Bronchial epithelial cell (primary cell): ENCODE results near the gene TMEM259. TPM values are rescaled to one million over a fixed set of nuclear protein-coding genes. Genes with fewer than 3 reads are reported as not detected.

ENCODE experiments used
- DNase-seq: peaks from one replicate; pipeline ENCODE4 v3.0.0-alpha.2; 2010; ENCODE audit warnings: low read depth
- FAIRE-seq: peaks from 2 replicates; lab custom pipeline; 2011; peaks lifted over from hg19 to GRCh38; lab: Jason Lieb, UNC
- H3K27me3 ChIP-seq: 2 replicates; pipeline ENCODE4 v1.5.1; 2011; ENCODE audit warnings: low read length; ENCODE audit not compliant: control insufficient read depth, insufficient read depth
- H3K36me3 ChIP-seq: 2 replicates; pipeline ENCODE4 v1.5.1; 2011; ENCODE audit warnings: low read length; ENCODE audit not compliant: control insufficient read depth, insufficient read depth
- H3K4me3 ChIP-seq: 2 replicates; pipeline ENCODE4 v1.5.1; 2011; ENCODE audit warnings: mild to moderate bottlenecking, low read depth, low read length, control low read depth
- total RNA-seq: library from RNA; depleted of rRNA; stranded (reverse); fragments of >200 nt; gene quantifications from 2 replicates; pipeline ENCODE4 v1.2.1, GENCODE V29; 2014
- TF ChIP-seq, protein P1 (sequence below): IDR thresholded peaks from 2 replicates; pipeline ENCODE4 v1.5.1; 2011; ENCODE audit warnings: mild to moderate bottlenecking, moderate library complexity, low read length, control low read depth, inconsistent platforms; ENCODE audit not compliant: insufficient read depth, severe bottlenecking

TMEM259 gene
- total RNA-seq, 1 donor from 2014 or later, result 54.8 TPM

DNA sequence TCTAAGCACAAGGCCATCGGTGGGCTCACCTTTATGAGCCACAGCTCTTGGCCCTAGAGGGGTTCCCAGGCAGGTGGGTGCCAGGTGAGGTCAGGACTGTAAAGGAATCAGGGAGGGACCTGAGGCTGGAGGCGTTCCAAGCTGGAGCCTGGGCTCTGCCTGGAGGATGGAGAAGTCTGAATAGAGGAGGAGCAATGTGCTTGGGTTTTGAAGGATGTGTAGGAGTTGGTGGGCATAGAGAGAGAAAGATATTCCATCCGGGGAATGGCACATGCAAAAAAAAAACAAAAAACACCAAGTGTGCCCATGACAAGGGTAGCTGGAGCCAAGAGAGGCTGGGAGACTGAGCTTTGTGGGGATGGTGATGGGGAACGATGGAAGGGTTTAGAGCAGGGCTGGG is 18.3 kb downstream of the TMEM259 start:
- peaks cover 10% of the 10 kb centered on the region for H3K27me3 ChIP-seq
- no peak for FAIRE-seq

DNA sequence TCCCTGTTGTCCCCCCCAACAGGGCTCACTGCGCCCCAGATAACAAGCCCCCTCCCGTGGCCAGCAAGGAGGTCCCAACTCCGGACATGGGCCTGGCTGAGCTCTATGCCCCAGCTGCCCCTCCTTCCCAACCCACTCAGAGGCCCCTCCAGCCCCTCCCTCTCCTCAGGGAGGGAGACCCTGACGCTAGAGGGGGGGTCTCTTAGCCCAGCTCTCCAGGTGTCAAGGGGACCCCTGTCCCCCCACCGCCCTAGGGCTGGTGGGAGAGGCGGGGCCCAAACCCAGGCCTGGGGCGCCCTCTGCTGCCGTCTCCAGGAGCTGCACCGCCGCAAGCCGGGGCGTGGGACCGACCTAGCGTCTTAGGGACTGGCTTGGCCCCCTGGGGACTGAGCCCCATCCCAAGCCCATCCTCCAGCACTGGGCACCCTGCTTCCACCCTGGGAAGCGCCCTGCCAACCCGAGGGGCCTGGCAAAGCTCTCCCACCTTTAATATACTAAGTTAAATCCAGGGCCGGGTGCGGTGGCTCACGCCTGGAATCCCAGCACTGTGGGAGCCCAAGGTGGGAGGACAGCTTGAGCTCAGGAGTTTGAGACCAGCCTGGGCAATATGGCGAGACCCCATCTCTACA is 19.3 kb downstream of the TMEM259 start:
- peaks cover 12% of the 10 kb centered on the region for H3K27me3 ChIP-seq
- TF ChIP-seq, protein P1, sequence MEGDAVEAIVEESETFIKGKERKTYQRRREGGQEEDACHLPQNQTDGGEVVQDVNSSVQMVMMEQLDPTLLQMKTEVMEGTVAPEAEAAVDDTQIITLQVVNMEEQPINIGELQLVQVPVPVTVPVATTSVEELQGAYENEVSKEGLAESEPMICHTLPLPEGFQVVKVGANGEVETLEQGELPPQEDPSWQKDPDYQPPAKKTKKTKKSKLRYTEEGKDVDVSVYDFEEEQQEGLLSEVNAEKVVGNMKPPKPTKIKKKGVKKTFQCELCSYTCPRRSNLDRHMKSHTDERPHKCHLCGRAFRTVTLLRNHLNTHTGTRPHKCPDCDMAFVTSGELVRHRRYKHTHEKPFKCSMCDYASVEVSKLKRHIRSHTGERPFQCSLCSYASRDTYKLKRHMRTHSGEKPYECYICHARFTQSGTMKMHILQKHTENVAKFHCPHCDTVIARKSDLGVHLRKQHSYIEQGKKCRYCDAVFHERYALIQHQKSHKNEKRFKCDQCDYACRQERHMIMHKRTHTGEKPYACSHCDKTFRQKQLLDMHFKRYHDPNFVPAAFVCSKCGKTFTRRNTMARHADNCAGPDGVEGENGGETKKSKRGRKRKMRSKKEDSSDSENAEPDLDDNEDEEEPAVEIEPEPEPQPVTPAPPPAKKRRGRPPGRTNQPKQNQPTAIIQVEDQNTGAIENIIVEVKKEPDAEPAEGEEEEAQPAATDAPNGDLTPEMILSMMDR, result peak; percentile 88
- DNase-seq, result no peak
- no peak for FAIRE-seq
- H3K4me3 ChIP-seq, result no peak overlapping the region
- H3K36me3 ChIP-seq, result no peaks in the 10 kb centered on the region

More for the DNA sequence above, 18.3 kb downstream of the TMEM259 start:
- Histone ChIP-seq H3K36me3 (no peaks in the 10 kb centered on the region), H3K4me3 (no peak overlapping the region)
- TF ChIP-seq, protein P1, result no peak
- no peak for DNase-seq

DNA sequence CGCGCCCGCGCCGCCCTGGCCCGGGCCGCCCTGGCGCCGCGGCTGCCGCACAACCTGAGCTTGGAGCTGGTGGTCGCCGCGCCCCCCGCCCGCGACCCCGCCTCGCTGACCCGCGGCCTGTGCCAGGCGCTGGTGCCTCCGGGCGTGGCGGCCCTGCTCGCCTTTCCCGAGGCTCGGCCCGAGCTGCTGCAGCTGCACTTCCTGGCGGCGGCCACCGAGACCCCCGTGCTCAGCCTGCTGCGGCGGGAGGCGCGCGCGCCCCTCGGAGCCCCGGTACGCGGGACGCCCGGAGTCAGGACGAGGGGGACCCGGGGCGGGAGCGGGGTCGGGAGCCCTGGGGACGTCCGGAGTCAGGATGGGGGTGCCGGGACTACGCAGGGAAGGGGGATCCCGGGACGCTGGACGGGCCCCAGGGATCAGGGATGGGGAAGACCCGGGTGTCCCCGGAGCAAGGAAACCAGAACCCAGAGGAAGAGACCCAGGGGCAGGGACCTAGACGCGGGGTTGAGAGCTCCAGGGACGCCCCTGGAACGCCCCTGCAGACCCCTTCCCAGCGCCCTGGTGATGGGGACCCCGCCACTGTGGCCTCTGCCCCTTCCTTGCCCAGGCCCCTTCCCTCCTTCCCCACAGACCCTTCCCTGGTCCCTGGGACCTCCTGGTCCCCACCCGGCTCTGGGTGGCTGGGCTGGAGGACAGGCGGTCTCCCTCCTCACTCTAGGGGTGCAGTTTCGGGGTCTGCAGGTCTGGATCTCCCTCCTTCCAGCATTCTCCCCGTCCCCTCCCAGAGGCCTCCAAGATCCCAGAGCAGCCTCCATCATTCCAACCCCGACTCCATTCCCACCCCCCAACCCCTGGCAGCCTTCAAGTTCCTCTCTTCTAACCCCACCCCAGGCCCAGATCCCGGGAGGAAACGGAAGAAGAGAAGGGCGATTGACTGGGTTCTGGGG is 20.1 kb downstream of the TMEM259 start:
- FAIRE-seq (no peak), DNase-seq (no peak)
- TF ChIP-seq, protein P1, result no peak
- H3K4me3 ChIP-seq, result no peak overlapping the region
- no peaks in the 10 kb centered on the region for H3K36me3 ChIP-seq
- peaks cover 12% of the 10 kb centered on the region for H3K27me3 ChIP-seq

DNA sequence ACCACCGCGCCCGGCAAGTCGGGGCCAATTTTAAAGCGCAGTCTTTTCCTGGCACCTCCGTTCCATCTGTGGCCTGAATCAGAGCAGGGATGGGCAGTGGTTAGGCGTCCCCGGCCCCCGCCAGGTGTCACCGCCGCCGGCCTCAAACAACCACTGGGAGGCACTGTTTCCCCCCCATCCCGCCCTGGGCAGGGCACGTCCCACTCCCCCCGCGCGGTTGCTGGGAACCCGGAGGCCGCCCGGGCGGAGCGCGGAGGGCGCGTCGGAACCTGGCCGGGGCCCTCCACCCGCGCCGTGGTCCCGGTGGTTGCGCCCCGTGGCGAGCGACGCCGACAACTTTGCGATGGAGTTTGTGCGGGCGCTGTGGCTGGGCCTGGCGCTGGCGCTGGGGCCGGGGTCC is 20.8 kb downstream of the TMEM259 start, which contains the start of gene GRIN3B:
GRIN3B (plus strand) TSS at position 325 of the 400 bp plus-strand sequence; CDS start at position 344, 19 bp downstream.
- TF ChIP-seq, protein P1, result peak; percentile 67
- H3K27me3 ChIP-seq, result peaks cover 12% of the 10 kb centered on the region
- no peak for FAIRE-seq
- H3K36me3 ChIP-seq, result no peaks in the 10 kb centered on the region
- peak; percentile 33 for DNase-seq
- H3K4me3 ChIP-seq, result peak within 1 kb of the TSS; percentile 20

DNA sequence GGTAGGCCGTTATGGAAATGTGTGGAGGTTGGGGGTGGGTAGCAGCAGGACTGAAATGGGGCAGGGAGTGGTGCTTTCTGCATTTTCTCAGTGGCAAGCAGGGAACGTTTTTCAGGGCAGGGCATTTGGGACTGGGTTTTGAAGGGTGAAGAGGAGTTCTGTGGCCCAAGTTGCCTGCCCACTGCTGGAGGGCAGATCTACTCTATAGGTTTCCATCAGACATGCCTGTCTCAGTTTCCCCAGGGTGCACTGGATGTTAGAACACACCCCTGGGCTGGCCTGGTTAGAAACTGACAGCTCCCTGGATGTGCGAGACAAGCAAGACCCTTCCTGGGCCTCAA is 21.6 kb downstream of the TMEM259 start:
- peaks cover 12% of the 10 kb centered on the region for H3K27me3 ChIP-seq
- no peak overlapping the region for H3K4me3 ChIP-seq
- FAIRE-seq (no peak), DNase-seq (no peak)
- H3K36me3 ChIP-seq, result no peaks in the 10 kb centered on the region
- TF ChIP-seq, protein P1, result no peak
